Mammary epithelial cell (primary cell): ENCODE data around the gene FARSB.

ENCODE experiments used
- EZH2 ChIP-seq: IDR thresholded peaks from 2 replicates; pipeline ENCODE4 v1.6.1; 2012; ENCODE audit warnings: low read length, inconsistent platforms, borderline replicate concordance
- TF ChIP-seq, protein P1 (sequence below), 2 donors: IDR thresholded peaks in 1 of 2; conservative IDR thresholded peaks in 1 of 2; 2 replicates each; pipeline ENCODE4 v1.5.1; 2011 to 2012; ENCODE audit warnings: inconsistent platforms in 2 of 2, low read length in 2 of 2, mild to moderate bottlenecking in 2 of 2, control low read depth in 1 of 2, low read depth in 1 of 2; ENCODE audit not compliant: insufficient read depth in 1 of 2; ENCODE audit errors: extremely low read depth in 1 of 2

- TF ChIP-seq, protein P1, sequence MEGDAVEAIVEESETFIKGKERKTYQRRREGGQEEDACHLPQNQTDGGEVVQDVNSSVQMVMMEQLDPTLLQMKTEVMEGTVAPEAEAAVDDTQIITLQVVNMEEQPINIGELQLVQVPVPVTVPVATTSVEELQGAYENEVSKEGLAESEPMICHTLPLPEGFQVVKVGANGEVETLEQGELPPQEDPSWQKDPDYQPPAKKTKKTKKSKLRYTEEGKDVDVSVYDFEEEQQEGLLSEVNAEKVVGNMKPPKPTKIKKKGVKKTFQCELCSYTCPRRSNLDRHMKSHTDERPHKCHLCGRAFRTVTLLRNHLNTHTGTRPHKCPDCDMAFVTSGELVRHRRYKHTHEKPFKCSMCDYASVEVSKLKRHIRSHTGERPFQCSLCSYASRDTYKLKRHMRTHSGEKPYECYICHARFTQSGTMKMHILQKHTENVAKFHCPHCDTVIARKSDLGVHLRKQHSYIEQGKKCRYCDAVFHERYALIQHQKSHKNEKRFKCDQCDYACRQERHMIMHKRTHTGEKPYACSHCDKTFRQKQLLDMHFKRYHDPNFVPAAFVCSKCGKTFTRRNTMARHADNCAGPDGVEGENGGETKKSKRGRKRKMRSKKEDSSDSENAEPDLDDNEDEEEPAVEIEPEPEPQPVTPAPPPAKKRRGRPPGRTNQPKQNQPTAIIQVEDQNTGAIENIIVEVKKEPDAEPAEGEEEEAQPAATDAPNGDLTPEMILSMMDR (conservative IDR thresholded peaks at IDR 0.05 in 1 of 2, IDR thresholded peaks at IDR 0.05 in 1 of 2; ENCODE audit: extremely low read depth in 1 of 2, insufficient read depth in 1 of 2, low read depth in 1 of 2, low read length in 2 of 2), result no peak
- no peak for TF ChIP-seq EZH2
These were observed 87.0 kb downstream of the FARSB start for GRCh38 chr2:222568865-222569264.
